ENCODE data around the gene GJC2.
"Not testable (repeated sequence)": the region's sequence is repeated elsewhere in the genome, so short reads cannot be mapped to it uniquely, and the experiment has no call there.

The GJC2 gene

GRCh38 chr1:228172591-228173527, 23.1 kb downstream of the GJC2 start:
- in situ Hi-C loops (cut with MboI; ENCODE audit: low sequenced_read_pairs, unreplicated experiment), result no loop called here
- no peak for DNase-seq (ENCODE audit: low spot score)
- TF ChIP-seq CTCF (IDR thresholded peaks at IDR 0.05; ENCODE audit: borderline replicate concordance, control extremely low read depth, extremely low read depth, insufficient read depth, missing control alignments), result no peak

- in situ Hi-C loops (cut with MboI; ENCODE audit: low sequenced_read_pairs, unreplicated experiment); DNase-seq (ENCODE audit: low spot score): not testable (repeated sequence)
Measured at GRCh38 chr1:228173528-228174481, 24.1 kb downstream of the GJC2 start.

- TF ChIP-seq CTCF (IDR thresholded peaks at IDR 0.05; ENCODE audit: borderline replicate concordance, control extremely low read depth, extremely low read depth, insufficient read depth, missing control alignments), result no peak
- in situ Hi-C loops (cut with MboI; ENCODE audit: low sequenced_read_pairs, unreplicated experiment), result no loop called here
- DNase-seq (ENCODE audit: low spot score), result peak; percentile 63
Measured at GRCh38 chr1:228174482-228175315, 25.0 kb downstream of the GJC2 start.

GRCh38 chr1:228175316-228176023, 25.7 kb downstream of the GJC2 start:
- DNase-seq (ENCODE audit: low spot score), result no peak
- no peak for TF ChIP-seq CTCF (IDR thresholded peaks at IDR 0.05; ENCODE audit: borderline replicate concordance, control extremely low read depth, extremely low read depth, insufficient read depth, missing control alignments)
- in situ Hi-C loops (cut with MboI; ENCODE audit: low sequenced_read_pairs, unreplicated experiment), result no loop called here

- no peak for DNase-seq (ENCODE audit: low spot score)
- TF ChIP-seq CTCF (IDR thresholded peaks at IDR 0.05; ENCODE audit: borderline replicate concordance, control extremely low read depth, extremely low read depth, insufficient read depth, missing control alignments), result no peak
- in situ Hi-C loops (cut with MboI; ENCODE audit: low sequenced_read_pairs, unreplicated experiment), result no loop called here
Measured at GRCh38 chr1:228176024-228176395, 26.3 kb downstream of the GJC2 start.

GRCh38 chr1:228176461-228177182, 26.9 kb downstream of the GJC2 start:
- no peak for TF ChIP-seq CTCF (IDR thresholded peaks at IDR 0.05; ENCODE audit: borderline replicate concordance, control extremely low read depth, extremely low read depth, insufficient read depth, missing control alignments)
- no peak for DNase-seq (ENCODE audit: low spot score)
- in situ Hi-C loops (cut with MboI; ENCODE audit: low sequenced_read_pairs, unreplicated experiment), result no loop called here

Data from GM13976 (cell line).